H1 (cell line): Measurements from ENCODE around the gene SERPING1. TPM values are rescaled to one million over a fixed set of nuclear protein-coding genes. Genes with fewer than 3 reads are reported as not detected.

Experiments used
- CREB1 ChIP-seq: IDR thresholded peaks from 2 replicates; pipeline ENCODE4 v1.6.1; 2012; ENCODE audit warnings: inconsistent platforms
- KDM1A ChIP-seq: fragments of 200-600, 300-600 bp; sonication (generic); IDR thresholded peaks from 2 replicates; pipeline ENCODE4 v1.7.1; 2016; ENCODE audit warnings: mild to moderate bottlenecking, low read length, borderline replicate concordance
- PHF8 ChIP-seq: fragments of 200-600 bp; sonication (generic); conservative IDR thresholded peaks from 2 replicates; pipeline ENCODE4 v1.7.1; 2012; ENCODE audit warnings: low read depth, mild to moderate bottlenecking, inconsistent platforms, low read length, moderate library complexity
- RXRA ChIP-seq: IDR thresholded peaks from 2 replicates; pipeline ENCODE4 v1.6.1; 2011; ENCODE audit warnings: low read depth, mild to moderate bottlenecking, low read length, moderate library complexity; ENCODE audit not compliant: insufficient read depth
- TEAD4 ChIP-seq: IDR thresholded peaks from 2 replicates; pipeline ENCODE4 v1.6.1; 2012; ENCODE audit warnings: low read depth, low read length, inconsistent platforms, mixed read lengths
- polyA plus RNA-seq, 7 experiments: library from polyadenylated mRNA; depleted of rRNA in 3 of 7; stranded (reverse) in 5 of 7; unstranded in 2 of 7; fragments of >200 nt in 5 of 7; fragments of 200-250 nt in 2 of 7; gene quantifications; 1 replicate in 5 of 7; 2 replicates in 1 of 7; 4 replicates in 1 of 7; pipeline versions ENCODE4 v1.2.1 to v1.2.3, GENCODE V29; 2011 to 2013; ENCODE audit warnings: missing spikeins in 2 of 7, mixed read lengths in 2 of 7
- total RNA-seq: library from RNA; stranded (reverse); fragmentation: NEBNext Ultra II Directional; extraction: Animal tissue kit (Norgen Biotek cat#: 25700); gene quantifications from 2 replicates; pipeline ENCODE4 v1.2.1, GENCODE V29; 2021
- TF ChIP-seq, protein P1 (sequence below): IDR thresholded peaks from 2 replicates; pipeline ENCODE4 v1.6.1; 2011; ENCODE audit warnings: low read length, improper control_type of control experiment
- TF ChIP-seq, protein P2 (sequence below): IDR thresholded peaks from 2 replicates; pipeline ENCODE4 v1.6.1; 2012; ENCODE audit warnings: inconsistent platforms

Gene SERPING1
- total and polyA plus RNA-seq, 2 of the 8 experiments (the other 6 are each of a cell fraction or from before 2014, with no cell fraction given): 50.9 to 54.8 TPM

DNA sequence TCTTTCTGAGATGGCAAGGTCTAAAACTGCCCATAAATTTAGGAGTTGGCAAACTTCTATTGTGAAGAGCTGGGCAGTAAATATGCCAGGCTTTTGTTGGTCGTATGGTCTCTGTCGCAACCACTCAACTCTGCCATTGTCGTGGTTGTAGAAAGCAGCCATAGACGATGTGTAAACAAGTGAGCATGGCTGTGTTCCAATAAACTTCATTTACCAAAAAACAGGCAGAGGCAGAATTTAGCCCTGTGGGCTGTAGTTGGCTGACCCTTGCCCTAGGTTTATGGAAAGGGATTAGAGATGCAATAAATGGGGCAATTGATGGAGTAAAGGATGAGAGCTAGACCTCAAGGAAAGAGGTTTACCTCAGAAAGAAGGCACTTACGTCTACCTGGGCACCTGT, 34.6 kb downstream of the SERPING1 start (continued):
- TF ChIP-seq, protein P1, sequence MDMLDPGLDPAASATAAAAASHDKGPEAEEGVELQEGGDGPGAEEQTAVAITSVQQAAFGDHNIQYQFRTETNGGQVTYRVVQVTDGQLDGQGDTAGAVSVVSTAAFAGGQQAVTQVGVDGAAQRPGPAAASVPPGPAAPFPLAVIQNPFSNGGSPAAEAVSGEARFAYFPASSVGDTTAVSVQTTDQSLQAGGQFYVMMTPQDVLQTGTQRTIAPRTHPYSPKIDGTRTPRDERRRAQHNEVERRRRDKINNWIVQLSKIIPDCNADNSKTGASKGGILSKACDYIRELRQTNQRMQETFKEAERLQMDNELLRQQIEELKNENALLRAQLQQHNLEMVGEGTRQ: no peak
- TF ChIP-seq, protein P2, sequence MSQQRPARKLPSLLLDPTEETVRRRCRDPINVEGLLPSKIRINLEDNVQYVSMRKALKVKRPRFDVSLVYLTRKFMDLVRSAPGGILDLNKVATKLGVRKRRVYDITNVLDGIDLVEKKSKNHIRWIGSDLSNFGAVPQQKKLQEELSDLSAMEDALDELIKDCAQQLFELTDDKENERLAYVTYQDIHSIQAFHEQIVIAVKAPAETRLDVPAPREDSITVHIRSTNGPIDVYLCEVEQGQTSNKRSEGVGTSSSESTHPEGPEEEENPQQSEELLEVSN: no peak
- TF ChIP-seq CREB1: no peak
- TF ChIP-seq KDM1A: no peak
- no peak for TF ChIP-seq RXRA
- no peak for TF ChIP-seq TEAD4
- TF ChIP-seq PHF8: no peak
